AG04450 (cell line): ENCODE results near the gene PKD1. TPM values are rescaled to one million over a fixed set of nuclear protein-coding genes. Genes with fewer than 3 reads are reported as not detected.

ENCODE experiments used
- CTCF ChIA-PET: fragments of 300-600, 350-600 bp; formaldehyde crosslinking; extraction: SDS; loops from one replicate; lab custom pipeline; 2022; ENCODE audit warnings: antibody characterized with exemption, inconsistent platforms; lab: Charles Lee
- POLR2A ChIA-PET: fragments of 350-600 bp; formaldehyde crosslinking; extraction: SDS; loops from one replicate; lab custom pipeline; 2021; ENCODE audit warnings: antibody characterized with exemption, inconsistent platforms; lab: Yijun Ruan, JAX
- DNase-seq: peaks from one replicate; pipeline ENCODE4 v3.0.0-alpha.2; 2011; ENCODE audit warnings: low read depth, low spot score
- H3K27ac ChIP-seq: one replicate; pipeline ENCODE4 v1.5.1; 2012; ENCODE audit warnings: low read depth, low read length, control low read depth
- H3K27me3 ChIP-seq: one replicate; pipeline ENCODE4 v1.6.0; 2012; ENCODE audit warnings: low read length; ENCODE audit not compliant: control insufficient read depth, insufficient read depth
- H3K4me3 ChIP-seq: 2 replicates; pipeline ENCODE4 v1.5.1; 2011; ENCODE audit warnings: mild to moderate bottlenecking, low read depth, low read length, control low read depth
- H3K9me3 ChIP-seq: 2 replicates; pipeline ENCODE4 v1.5.1; 2012; ENCODE audit warnings: low read length; ENCODE audit not compliant: control insufficient read depth, insufficient read depth
- polyA plus RNA-seq: library from polyadenylated mRNA; depleted of rRNA; stranded (reverse); fragments of >200 nt; gene quantifications from 2 replicates; pipeline ENCODE4 v1.2.3, GENCODE V29; 2011
- TF ChIP-seq, protein P1 (sequence below): IDR thresholded peaks from 2 replicates; pipeline ENCODE4 v1.5.1; 2011; ENCODE audit warnings: low read depth, low read length, control low read depth, inconsistent platforms

The PKD1 gene
- polyA plus RNA-seq, 1 experiment = 16.1 TPM

GRCh38 chr16:2063861-2064260, 71.8 kb downstream of the PKD1 start:
- POLR2A ChIA-PET = no interaction called here
- Histone ChIP-seq H3K9me3 (no peaks in the 10 kb centered on the region; the same call in 1 of the 2 replicates), H3K27ac (no peak overlapping the region), H3K4me3 (no peak overlapping the region), H3K27me3 (no peaks in the 10 kb centered on the region)
- TF ChIP-seq, protein P1, sequence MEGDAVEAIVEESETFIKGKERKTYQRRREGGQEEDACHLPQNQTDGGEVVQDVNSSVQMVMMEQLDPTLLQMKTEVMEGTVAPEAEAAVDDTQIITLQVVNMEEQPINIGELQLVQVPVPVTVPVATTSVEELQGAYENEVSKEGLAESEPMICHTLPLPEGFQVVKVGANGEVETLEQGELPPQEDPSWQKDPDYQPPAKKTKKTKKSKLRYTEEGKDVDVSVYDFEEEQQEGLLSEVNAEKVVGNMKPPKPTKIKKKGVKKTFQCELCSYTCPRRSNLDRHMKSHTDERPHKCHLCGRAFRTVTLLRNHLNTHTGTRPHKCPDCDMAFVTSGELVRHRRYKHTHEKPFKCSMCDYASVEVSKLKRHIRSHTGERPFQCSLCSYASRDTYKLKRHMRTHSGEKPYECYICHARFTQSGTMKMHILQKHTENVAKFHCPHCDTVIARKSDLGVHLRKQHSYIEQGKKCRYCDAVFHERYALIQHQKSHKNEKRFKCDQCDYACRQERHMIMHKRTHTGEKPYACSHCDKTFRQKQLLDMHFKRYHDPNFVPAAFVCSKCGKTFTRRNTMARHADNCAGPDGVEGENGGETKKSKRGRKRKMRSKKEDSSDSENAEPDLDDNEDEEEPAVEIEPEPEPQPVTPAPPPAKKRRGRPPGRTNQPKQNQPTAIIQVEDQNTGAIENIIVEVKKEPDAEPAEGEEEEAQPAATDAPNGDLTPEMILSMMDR = no peak
- DNase-seq = no peak
- CTCF ChIA-PET = no interaction called here

- no peak for DNase-seq
- TF ChIP-seq, protein P1 = no peak
- ChIA-PET CTCF (interaction anchor here (0.6 to 1.4 kb wide), 2 partner anchors 40 to 66 kb away, joined by 3 to 4 read pairs; no protein-coding TSS in a partner anchor), POLR2A (no interaction called here)
- Histone ChIP-seq H3K4me3 (no peak overlapping the region), H3K27ac (no peak overlapping the region), H3K9me3 (no peaks in the 10 kb centered on the region; the same call in 1 of the 2 replicates), H3K27me3 (no peaks in the 10 kb centered on the region)
These were observed 72.9 kb downstream of the PKD1 start for GRCh38 chr16:2062801-2063200.

DNA sequence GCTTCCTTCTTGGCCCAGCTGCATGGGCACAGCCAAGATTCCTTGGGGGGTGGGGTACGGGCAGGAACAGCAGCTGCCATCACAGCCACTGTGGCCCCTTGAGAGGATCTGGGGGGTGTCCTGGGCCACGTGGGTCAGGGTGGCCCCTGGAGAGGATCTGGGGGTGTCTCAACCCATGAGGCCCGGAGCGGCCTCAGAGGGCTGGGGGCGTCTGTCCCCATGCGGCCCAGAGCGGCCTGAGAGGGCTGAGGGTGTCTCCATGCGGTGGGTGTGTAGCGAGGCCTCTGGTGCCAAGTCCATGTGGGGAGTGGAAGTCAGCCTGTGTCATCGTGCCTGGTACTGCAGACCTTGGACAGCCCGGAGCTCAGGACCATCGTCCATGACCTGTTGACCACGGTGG, 74.2 kb downstream of the PKD1 start:
- Histone ChIP-seq H3K27me3 (no peaks in the 10 kb centered on the region), H3K4me3 (no peak overlapping the region), H3K9me3 (no peaks in the 10 kb centered on the region; the same call in 1 of the 2 replicates), H3K27ac (no peak overlapping the region)
- POLR2A ChIA-PET = no interaction called here
- TF ChIP-seq, protein P1 = no peak
- CTCF ChIA-PET = interaction anchor here (1.4 kb wide), 1 partner anchor 39 kb away, joined by 3 read pairs; no protein-coding TSS in a partner anchor
- DNase-seq = no peak

- TF ChIP-seq, protein P1 = no peak
- H3K27me3 ChIP-seq = no peaks in the 10 kb centered on the region
- H3K4me3 ChIP-seq = no peak overlapping the region
- H3K27ac ChIP-seq = no peak overlapping the region
- POLR2A ChIA-PET = no interaction called here
- no peaks in the 10 kb centered on the region; the same call in 1 of the 2 replicates for H3K9me3 ChIP-seq
- DNase-seq = no peak
- CTCF ChIA-PET = no interaction called here
These were observed 74.7 kb downstream of the PKD1 start for GRCh38 chr16:2061023-2061422.

- no peak overlapping the region for H3K4me3 ChIP-seq
- no peak for DNase-seq
- ChIA-PET POLR2A (no interaction called here), CTCF (no interaction called here)
- no peaks in the 10 kb centered on the region for H3K9me3 ChIP-seq
- H3K27ac ChIP-seq = no peak overlapping the region
- TF ChIP-seq, protein P1 = no peak
- no peaks in the 10 kb centered on the region for H3K27me3 ChIP-seq
These were observed 75.4 kb downstream of the PKD1 start for GRCh38 chr16:2060346-2060745.
